GM13977 (cell line): ENCODE measurements around the gene EHMT1.

Experiments
- DNase-seq: peaks from one replicate; pipeline ENCODE4 v3.0.0; 2012; ENCODE audit warnings: low spot score
- in situ Hi-C: fragments of 300-500 bp; cut with MboI; formaldehyde crosslinking; loops from one replicate; pipeline ENCODE4 v1.12.0; 2022; ENCODE audit warnings: low sequenced_read_pairs, low pct_unique_long_range_greater_than_20kb, mixed read lengths, inconsistent platforms; ENCODE audit not compliant: unreplicated experiment
- TF ChIP-seq, protein P1 (sequence below): IDR thresholded peaks from 2 replicates; pipeline ENCODE4 v1.5.1; 2012; ENCODE audit warnings: mild to moderate bottlenecking, control low read depth; ENCODE audit not compliant: insufficient read depth; ENCODE audit errors: extremely low read depth, missing control alignments

The EHMT1 gene

DNA sequence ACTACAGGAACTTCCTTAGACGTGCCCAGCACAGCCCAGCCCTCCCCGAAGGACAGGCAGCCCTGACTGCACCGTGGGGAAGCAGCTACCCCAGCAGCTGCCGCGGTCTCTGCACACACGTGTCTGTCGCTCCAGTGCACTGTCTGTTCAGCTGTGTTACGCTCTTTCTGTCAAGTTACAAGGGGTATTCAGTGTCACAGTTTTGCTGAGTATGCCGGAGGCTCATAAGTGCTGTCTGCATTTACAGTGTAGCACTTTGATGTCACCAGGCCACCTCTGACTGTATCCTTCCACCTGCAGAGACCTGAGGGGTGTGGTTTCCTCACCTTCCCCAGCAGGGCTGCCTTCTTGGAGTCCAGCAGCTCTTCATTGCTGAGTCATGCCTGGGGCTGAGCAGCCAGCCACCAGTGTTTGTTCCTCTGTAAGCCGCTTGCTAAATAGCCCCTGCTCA is 126.8 kb downstream of the EHMT1 start:
- DNase-seq, result peak; percentile 67
- in situ Hi-C loops, result no loop called here
- TF ChIP-seq, protein P1, sequence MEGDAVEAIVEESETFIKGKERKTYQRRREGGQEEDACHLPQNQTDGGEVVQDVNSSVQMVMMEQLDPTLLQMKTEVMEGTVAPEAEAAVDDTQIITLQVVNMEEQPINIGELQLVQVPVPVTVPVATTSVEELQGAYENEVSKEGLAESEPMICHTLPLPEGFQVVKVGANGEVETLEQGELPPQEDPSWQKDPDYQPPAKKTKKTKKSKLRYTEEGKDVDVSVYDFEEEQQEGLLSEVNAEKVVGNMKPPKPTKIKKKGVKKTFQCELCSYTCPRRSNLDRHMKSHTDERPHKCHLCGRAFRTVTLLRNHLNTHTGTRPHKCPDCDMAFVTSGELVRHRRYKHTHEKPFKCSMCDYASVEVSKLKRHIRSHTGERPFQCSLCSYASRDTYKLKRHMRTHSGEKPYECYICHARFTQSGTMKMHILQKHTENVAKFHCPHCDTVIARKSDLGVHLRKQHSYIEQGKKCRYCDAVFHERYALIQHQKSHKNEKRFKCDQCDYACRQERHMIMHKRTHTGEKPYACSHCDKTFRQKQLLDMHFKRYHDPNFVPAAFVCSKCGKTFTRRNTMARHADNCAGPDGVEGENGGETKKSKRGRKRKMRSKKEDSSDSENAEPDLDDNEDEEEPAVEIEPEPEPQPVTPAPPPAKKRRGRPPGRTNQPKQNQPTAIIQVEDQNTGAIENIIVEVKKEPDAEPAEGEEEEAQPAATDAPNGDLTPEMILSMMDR, result no peak

DNA sequence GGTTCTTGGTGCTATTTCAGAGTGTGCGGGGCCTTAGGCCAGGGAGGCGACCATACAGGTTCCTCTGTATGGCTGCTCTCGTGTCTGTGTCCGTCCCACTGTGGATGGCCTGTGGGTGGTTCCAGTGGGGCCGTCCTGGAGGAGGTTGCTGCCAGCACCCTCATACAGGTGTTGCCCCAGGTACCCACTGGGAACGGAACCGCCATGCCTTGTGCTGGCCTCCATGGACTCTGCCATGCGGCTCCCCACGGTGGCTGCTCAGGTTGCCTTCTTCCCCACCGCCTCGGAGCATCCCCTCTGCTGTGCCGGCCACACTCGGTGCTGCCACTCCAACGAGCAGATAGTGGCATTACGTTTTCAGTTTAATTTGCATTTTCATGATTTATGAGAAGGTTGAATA is 129.5 kb downstream of the EHMT1 start:
- in situ Hi-C loops, result no loop called here
- TF ChIP-seq, protein P1, result no peak
- DNase-seq, result no peak

DNA sequence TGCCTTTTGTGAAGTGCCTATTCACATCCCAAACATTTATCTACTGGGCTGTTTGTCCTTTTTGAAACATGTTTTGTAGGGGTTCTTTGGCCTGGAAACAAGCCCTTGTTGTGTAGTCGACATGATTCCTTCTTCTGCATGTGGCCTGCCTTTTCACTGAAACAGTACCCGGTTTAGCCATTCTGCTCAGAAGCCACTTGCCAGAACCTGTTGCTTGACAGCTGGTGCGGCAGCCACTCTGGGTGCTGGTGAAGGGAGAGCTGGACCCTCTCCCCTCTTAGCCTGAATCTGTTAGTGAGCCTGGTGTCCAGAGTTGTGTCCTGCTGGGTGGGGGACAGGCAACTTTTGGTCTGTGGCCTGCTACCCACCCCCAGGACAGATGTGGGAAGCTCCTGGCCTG is 129.9 kb downstream of the EHMT1 start:
- TF ChIP-seq, protein P1, result no peak
- DNase-seq, result no peak
- in situ Hi-C loops, result no loop called here

DNA sequence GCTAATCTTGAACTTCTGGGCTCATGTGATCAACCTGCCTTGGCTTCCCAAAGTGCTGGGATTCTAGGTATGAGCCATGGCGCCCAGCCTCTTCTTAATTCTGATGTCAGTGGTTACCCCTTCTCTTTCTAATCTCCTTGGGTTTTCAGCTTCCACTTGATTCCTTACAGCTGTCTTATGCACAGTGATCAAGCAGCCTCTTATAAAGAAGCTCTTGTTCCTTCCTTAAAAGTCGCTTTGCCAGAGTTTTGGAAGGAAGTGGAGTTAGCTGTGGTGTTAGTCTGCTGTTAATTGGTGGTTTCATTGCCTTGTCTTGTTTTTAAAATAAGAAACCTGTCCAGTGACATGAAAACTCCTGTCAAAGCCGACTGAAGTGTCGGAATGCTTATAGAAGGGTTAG is 130.7 kb downstream of the EHMT1 start:
- in situ Hi-C loops, result no loop called here
- no peak for DNase-seq
- TF ChIP-seq, protein P1, result no peak

DNA sequence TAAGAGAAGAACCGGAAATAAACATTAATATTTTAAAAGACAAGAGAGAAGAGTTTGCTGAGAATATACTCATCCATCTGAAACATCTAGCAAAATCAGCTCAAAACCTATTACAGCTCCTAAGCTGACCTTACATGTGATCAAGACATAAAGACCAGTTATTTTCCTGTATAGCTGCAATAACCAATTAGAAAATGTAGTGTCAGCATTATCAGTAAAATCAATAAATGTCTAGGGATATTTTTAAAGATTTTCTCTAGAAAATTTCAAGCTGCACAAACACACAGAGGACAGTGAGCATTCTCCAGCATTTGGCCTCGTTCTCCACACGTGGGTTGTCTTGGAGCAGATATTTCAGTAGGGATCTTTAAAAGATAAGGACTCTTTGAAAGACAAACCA is 131.2 kb downstream of the EHMT1 start:
- no peak for DNase-seq
- TF ChIP-seq, protein P1, result no peak
- in situ Hi-C loops, result no loop called here

DNA sequence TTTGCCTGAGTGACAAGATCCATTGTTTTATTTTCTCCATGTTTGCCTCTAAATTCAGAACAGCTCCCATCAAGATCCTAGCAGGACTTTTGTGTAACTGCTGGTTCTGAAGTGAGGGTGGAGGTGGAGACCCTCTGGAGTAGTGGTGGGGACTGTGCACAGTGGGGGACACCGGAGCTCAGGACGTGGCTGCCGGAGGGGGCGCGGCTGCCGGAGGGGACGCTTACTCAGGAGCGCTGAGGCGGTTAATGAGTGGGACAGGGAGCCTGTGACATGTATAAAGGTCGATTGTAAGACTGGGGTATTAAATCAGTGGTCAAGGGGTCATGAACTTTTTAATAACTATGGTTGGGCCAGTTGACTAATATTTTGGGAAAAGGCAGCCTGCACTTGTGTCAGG is 131.8 kb downstream of the EHMT1 start:
- TF ChIP-seq, protein P1, result no peak

DNA sequence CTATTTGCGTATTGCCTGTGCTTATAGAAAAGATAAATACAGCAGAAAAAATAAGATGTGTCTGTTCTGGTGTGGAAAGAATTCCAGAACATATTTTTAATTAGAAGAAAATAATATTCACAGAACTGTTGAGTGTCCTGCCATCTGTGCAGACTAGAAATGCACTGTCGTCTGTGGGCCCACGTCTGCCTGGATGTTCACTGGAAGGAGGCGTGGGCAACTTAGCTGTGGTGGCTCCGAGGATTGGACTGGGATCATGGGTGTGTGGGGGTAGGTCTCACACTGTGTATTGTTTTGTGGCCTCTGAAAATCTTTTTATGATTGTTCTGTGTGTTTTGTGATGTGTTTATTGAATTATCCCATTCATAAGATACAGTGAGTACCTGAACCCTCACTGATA is 132.8 kb downstream of the EHMT1 start:
- TF ChIP-seq, protein P1, result no peak

More for the DNA sequence above, 131.8 kb downstream of the EHMT1 start:
- in situ Hi-C loops, result no loop called here
- no peak for DNase-seq

More for the DNA sequence above, 132.8 kb downstream of the EHMT1 start:
- no peak for DNase-seq
- in situ Hi-C loops, result no loop called here
